HepG2 (cell line): ENCODE measurements around the gene SGMS1. TPM values are rescaled to one million over a fixed set of nuclear protein-coding genes. Genes with fewer than 3 reads are reported as not detected.

ENCODE experiments used
- ESRRA ChIP-seq: sonication (generic); formaldehyde crosslinking; IDR thresholded peaks from 2 replicates; pipeline ENCODE4 v1.5.1; 2020; ENCODE audit warnings: mild to moderate bottlenecking, low read depth, missing genetic modification reagents
- HNF4G ChIP-seq, 2 experiments: sonication (generic) in 1 of 2; formaldehyde crosslinking in 1 of 2; IDR thresholded peaks; 2 replicates each; pipeline versions ENCODE4 v1.4.0 to v1.6.1; 2011 to 2020; ENCODE audit warnings: borderline replicate concordance in 2 of 2, low read depth in 2 of 2, mild to moderate bottlenecking in 2 of 2, low read length in 1 of 2, missing genetic modification reagents in 1 of 2, moderate library complexity in 1 of 2
- IRF2 ChIP-seq: IDR thresholded peaks from 2 replicates; pipeline ENCODE4 v1.6.1; 2018; ENCODE audit warnings: missing genetic modification reagents, missing compliant biosample characterization
- SRSF1 ChIP-seq: fragments of 200-400 bp; formaldehyde crosslinking; optimal IDR thresholded peaks from 2 replicates; pipeline ENCODE3; 2017; ENCODE audit warnings: mild to moderate bottlenecking, low read depth, low read length, moderate library complexity
- ZNF101 ChIP-seq: sonication (generic); formaldehyde crosslinking; IDR thresholded peaks from 2 replicates; pipeline ENCODE4 v1.4.0; 2020; ENCODE audit warnings: mild to moderate bottlenecking, low read depth, missing genetic modification reagents, borderline replicate concordance
- ZNF296 ChIP-seq: sonication (generic); formaldehyde crosslinking; conservative IDR thresholded peaks from 2 replicates; pipeline ENCODE4 v1.5.0; 2020; ENCODE audit warnings: mild to moderate bottlenecking, missing genetic modification reagents
- ZNF335 ChIP-seq: sonication (generic); formaldehyde crosslinking; IDR thresholded peaks from 2 replicates; pipeline ENCODE4 v1.4.0; 2020; ENCODE audit warnings: missing genetic modification reagents
- ZNF441 ChIP-seq: sonication (generic); formaldehyde crosslinking; IDR thresholded peaks from 2 replicates; pipeline ENCODE4 v1.7.0; 2021; ENCODE audit warnings: missing genetic modification reagents, borderline replicate concordance
- polyA plus RNA-seq, 8 experiments: library from polyadenylated mRNA; depleted of rRNA in 3 of 8; stranded (reverse) in 7 of 8; unstranded in 1 of 8; fragments of >200 nt; fragmentation: Illumina TruSeq in 4 of 8; extraction: Trizol in 4 of 8; gene quantifications; 2 replicates each; pipeline versions ENCODE4 v1.2.1 to v1.2.3, GENCODE V29; 2011 to 2016; ENCODE audit warnings: low read depth in 4 of 8, missing spikeins in 1 of 8, mixed read lengths in 1 of 8; ENCODE audit not compliant: insufficient read depth in 1 of 8
- total RNA-seq, 5 experiments: library from RNA; depleted of rRNA; stranded (reverse); fragments of >200 nt; fragmentation: Illumina TruSeq; extraction: Trizol; gene quantifications; 2 replicates each; pipeline ENCODE4 v1.2.3, GENCODE V29; 2016; ENCODE audit warnings: low read depth in 1 of 5
- TF ChIP-seq, protein P1 (sequence below): sonication (generic); formaldehyde crosslinking; IDR thresholded peaks from 2 replicates; pipeline ENCODE4 v1.5.0; 2020; ENCODE audit warnings: mild to moderate bottlenecking, missing genetic modification reagents
- TF ChIP-seq, protein P2 (sequence below): sonication (generic); formaldehyde crosslinking; IDR thresholded peaks from 2 replicates; pipeline ENCODE4 v1.5.1; 2020; ENCODE audit warnings: mild to moderate bottlenecking, missing genetic modification reagents
- TF ChIP-seq, protein P3 (sequence below): sonication (generic); IDR thresholded peaks from 2 replicates; pipeline ENCODE4 v1.6.1; 2016; ENCODE audit warnings: low read depth, borderline replicate concordance
- TF ChIP-seq, protein P4 (sequence below): sonication (generic); formaldehyde crosslinking; IDR thresholded peaks from 2 replicates; pipeline ENCODE4 v1.8.1; 2022; ENCODE audit warnings: mild to moderate bottlenecking, missing genetic modification reagents

Gene SGMS1
- total and polyA plus RNA-seq, 2 of the 13 experiments (the other 11 are each of a cell fraction or from before 2014, with no cell fraction given), result 6.5 to 15.1 TPM

DNA sequence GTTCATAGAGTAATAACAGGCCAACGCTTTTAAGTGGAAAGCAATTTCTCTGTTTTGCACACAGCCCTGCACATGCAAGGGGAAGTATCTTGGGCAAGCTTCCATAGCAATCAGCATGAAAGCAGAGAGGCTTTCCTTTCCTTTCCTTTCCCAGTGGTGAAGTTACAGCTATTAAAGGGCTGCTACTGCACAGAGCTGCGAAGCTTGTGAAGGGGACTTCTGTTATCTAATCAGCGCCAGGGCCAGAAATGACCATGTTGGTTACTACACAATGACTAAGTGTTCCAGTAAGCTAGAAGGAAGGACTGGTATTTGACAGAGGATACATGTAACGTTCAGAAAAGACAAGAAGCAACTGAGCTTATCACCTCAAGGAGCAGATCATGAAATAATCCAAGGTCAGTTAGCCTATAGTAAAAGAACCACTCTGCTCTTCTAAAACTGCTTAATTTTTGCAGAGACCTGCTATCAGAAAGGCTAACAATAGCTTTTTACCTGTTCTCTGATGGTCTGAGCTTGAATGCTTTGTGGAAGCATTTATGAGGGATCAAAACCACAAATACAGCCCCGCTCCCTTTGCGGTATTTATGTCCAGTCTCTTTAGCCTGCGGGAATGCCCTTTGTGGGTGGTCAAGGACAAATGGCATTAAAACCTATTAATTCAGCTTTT lies 45.9 kb downstream of the SGMS1 start (continued):
- TF ChIP-seq HNF4G (IDR thresholded peaks at IDR 0.05; ENCODE audit: borderline replicate concordance, low read depth, low read length) (no peak), HNF4G (CRISPR knock-in tag; IDR thresholded peaks at IDR 0.05; ENCODE audit: borderline replicate concordance, low read depth) (no peak), ESRRA (CRISPR knock-in tag) (no peak), SRSF1 (no peak), ZNF101 (CRISPR knock-in tag) (no peak), ZNF335 (CRISPR knock-in tag) (no peak), ZNF296 (no peak), ZNF441 (no peak), IRF2 (CRISPR knock-in tag) (no peak)
- TF ChIP-seq, protein P1, sequence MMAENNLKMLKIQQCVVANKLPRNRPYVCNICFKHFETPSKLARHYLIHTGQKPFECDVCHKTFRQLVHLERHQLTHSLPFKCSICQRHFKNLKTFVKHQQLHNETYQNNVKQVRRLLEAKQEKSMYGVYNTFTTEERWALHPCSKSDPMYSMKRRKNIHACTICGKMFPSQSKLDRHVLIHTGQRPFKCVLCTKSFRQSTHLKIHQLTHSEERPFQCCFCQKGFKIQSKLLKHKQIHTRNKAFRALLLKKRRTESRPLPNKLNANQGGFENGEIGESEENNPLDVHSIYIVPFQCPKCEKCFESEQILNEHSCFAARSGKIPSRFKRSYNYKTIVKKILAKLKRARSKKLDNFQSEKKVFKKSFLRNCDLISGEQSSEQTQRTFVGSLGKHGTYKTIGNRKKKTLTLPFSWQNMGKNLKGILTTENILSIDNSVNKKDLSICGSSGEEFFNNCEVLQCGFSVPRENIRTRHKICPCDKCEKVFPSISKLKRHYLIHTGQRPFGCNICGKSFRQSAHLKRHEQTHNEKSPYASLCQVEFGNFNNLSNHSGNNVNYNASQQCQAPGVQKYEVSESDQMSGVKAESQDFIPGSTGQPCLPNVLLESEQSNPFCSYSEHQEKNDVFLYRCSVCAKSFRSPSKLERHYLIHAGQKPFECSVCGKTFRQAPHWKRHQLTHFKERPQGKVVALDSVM (CRISPR knock-in tag), result no peak
- TF ChIP-seq, protein P2, sequence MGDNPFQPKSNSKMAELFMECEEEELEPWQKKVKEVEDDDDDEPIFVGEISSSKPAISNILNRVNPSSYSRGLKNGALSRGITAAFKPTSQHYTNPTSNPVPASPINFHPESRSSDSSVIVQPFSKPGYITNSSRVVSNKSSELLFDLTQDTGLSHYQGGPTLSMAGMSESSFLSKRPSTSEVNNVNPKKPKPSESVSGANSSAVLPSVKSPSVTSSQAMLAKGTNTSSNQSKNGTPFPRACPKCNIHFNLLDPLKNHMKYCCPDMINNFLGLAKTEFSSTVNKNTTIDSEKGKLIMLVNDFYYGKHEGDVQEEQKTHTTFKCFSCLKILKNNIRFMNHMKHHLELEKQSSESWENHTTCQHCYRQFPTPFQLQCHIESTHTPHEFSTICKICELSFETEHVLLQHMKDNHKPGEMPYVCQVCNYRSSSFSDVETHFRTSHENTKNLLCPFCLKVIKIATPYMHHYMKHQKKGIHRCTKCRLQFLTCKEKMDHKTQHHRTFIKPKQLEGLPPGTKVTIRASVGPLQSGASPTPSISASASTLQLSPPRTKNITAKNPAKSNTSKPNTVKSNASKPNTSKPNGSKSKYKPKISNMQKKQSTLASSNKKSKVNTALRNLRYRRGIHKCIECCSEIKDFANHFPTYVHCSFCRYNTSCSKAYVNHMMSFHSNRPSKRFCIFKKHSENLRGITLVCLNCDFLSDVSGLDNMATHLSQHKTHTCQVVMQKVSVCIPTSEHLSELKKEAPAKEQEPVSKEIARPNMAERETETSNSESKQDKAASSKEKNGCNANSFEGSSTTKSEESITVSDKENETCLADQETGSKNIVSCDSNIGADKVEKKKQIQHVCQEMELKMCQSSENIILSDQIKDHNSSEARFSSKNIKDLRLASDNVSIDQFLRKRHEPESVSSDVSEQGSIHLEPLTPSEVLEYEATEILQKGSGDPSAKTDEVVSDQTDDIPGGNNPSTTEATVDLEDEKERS, result no peak
- TF ChIP-seq, protein P3, sequence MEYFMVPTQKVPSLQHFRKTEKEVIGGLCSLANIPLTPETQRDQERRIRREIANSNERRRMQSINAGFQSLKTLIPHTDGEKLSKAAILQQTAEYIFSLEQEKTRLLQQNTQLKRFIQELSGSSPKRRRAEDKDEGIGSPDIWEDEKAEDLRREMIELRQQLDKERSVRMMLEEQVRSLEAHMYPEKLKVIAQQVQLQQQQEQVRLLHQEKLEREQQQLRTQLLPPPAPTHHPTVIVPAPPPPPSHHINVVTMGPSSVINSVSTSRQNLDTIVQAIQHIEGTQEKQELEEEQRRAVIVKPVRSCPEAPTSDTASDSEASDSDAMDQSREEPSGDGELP, result no peak
- TF ChIP-seq, protein P4, sequence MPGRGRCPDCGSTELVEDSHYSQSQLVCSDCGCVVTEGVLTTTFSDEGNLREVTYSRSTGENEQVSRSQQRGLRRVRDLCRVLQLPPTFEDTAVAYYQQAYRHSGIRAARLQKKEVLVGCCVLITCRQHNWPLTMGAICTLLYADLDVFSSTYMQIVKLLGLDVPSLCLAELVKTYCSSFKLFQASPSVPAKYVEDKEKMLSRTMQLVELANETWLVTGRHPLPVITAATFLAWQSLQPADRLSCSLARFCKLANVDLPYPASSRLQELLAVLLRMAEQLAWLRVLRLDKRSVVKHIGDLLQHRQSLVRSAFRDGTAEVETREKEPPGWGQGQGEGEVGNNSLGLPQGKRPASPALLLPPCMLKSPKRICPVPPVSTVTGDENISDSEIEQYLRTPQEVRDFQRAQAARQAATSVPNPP (CRISPR knock-in tag), result no peak
